ENCODE measurements around the gene LTN1. TPM values are rescaled to one million over a fixed set of nuclear protein-coding genes. Genes with fewer than 3 reads are reported as not detected.

The LTN1 gene
- polyA plus RNA-seq, 3 donors = 6.0 to 14.0 (median 11.7) TPM

DNA sequence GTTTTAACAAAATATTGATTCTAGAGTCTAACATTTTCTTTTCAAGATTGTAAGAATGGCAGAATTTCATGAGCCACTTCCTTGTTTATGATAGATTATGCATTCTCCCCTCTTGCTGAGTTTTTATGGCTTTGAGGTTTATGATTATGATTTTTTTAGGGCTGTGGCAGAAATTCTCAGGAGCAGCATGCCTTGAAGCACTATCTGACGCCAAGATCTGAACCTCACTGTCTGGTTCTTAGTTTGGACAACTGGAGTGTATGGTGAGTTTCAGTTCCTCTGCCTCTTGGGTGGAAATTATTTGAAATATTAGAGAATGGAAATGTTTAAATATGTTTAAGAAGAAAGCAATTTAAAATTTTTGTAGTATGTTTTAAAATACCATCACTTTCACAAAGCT is 42.0 kb upstream of the LTN1 start:
- Histone ChIP-seq H3K4me1 (ENCODE audit: control insufficient read depth in 1 of 2, insufficient read depth in 2 of 2, low read length in 2 of 2) (no peaks in the 10 kb centered on the region), H2AFZ (ENCODE audit: insufficient read depth, low read depth, low read length, poor library complexity, severe bottlenecking) (no peak overlapping the region), H3K4me2 (replicated peaks; ENCODE audit: extremely low read depth, low read length, poor library complexity, severe bottlenecking) (no peak overlapping the region), H3K27ac (ENCODE audit: low read depth in 1 of 2, low read length in 2 of 2) (no peak overlapping the region), H3K9me3 (replicated peaks in 1 of 2; ENCODE audit: control insufficient read depth in 1 of 2, insufficient read depth in 1 of 2, low read length in 2 of 2) (no peaks in the 10 kb centered on the region), H3K4me3 (replicated peaks in 1 of 3; ENCODE audit: low read depth in 2 of 3, low read length in 3 of 3) (no peak overlapping the region), H3K79me2 (ENCODE audit: insufficient read depth, low read length) (peaks cover 23% of the 10 kb centered on the region), H3K36me3 (replicated peaks in 1 of 2; ENCODE audit: control insufficient read depth in 1 of 2, insufficient read depth in 2 of 2, low read length in 2 of 2) (peaks cover 97 to 100% of the 10 kb centered on the region in 2 donors), H3K27me3 (ENCODE audit: control insufficient read depth in 2 of 2, insufficient read depth in 2 of 2, low read length in 2 of 2) (no peaks in the 10 kb centered on the region), H3K9ac (ENCODE audit: insufficient read depth, low read length, poor library complexity, severe bottlenecking) (no peak overlapping the region), H4K20me1 (ENCODE audit: insufficient read depth, low read length) (peaks cover 24% of the 10 kb centered on the region)
- Mint-ChIP-seq H3K27ac (no peak overlapping the region), H3K9me3 (no peaks in the 10 kb centered on the region), H3K4me1 (no peaks in the 10 kb centered on the region), H3K36me3 (peaks cover 78 to 89% of the 10 kb centered on the region in 2 donors), H3K27me3 (ENCODE audit: low read depth in 3 of 3) (no peaks in the 10 kb centered on the region), H3K4me3 (no peak overlapping the region)
- no peak for DNase-seq
- intact Hi-C loops (cut with micrococcal nuclease) = loop anchor here (5.0 kb wide), 2 partner anchors 32 to 33 kb away; no protein-coding TSS in a partner anchor
- WGBS (ENCODE audit: insufficient coverage) = 56% methylated on average over 1 of the region's 1 CpG
- TF ChIP-seq, protein P1, sequence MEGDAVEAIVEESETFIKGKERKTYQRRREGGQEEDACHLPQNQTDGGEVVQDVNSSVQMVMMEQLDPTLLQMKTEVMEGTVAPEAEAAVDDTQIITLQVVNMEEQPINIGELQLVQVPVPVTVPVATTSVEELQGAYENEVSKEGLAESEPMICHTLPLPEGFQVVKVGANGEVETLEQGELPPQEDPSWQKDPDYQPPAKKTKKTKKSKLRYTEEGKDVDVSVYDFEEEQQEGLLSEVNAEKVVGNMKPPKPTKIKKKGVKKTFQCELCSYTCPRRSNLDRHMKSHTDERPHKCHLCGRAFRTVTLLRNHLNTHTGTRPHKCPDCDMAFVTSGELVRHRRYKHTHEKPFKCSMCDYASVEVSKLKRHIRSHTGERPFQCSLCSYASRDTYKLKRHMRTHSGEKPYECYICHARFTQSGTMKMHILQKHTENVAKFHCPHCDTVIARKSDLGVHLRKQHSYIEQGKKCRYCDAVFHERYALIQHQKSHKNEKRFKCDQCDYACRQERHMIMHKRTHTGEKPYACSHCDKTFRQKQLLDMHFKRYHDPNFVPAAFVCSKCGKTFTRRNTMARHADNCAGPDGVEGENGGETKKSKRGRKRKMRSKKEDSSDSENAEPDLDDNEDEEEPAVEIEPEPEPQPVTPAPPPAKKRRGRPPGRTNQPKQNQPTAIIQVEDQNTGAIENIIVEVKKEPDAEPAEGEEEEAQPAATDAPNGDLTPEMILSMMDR (IDR thresholded peaks at IDR 0.05) = no peak

DNA sequence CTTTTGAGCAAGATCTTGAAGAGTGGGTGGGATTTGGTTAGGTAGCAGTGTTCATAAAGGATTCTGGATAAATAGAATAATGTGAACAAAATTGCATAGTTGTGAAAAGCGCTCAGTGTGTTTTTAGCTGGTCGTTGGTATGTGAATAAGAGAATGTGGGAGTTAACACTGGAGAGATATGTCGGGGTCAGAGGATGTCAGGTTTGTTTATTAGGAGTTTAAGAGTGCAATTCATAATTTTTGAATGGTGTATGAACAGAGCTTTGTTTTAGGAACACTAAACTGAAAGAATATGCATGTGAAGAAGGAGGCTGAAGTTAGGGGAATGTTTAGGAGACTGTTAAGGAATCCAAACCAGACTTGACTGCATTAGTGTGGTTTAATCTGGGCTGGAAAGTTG is 41.2 kb upstream of the LTN1 start:
- WGBS (ENCODE audit: insufficient coverage) = 100% methylated on average over 3 of the region's 3 CpGs
- no peak for DNase-seq
- Histone ChIP-seq H2AFZ (ENCODE audit: insufficient read depth, low read depth, low read length, poor library complexity, severe bottlenecking) (no peak overlapping the region), H3K36me3 (replicated peaks in 1 of 2; ENCODE audit: control insufficient read depth in 1 of 2, insufficient read depth in 2 of 2, low read length in 2 of 2) (peaks cover 92 to 100% of the 10 kb centered on the region in 2 donors), H3K79me2 (ENCODE audit: insufficient read depth, low read length) (peaks cover 31% of the 10 kb centered on the region), H3K9ac (ENCODE audit: insufficient read depth, low read length, poor library complexity, severe bottlenecking) (no peak overlapping the region), H3K9me3 (replicated peaks in 1 of 2; ENCODE audit: control insufficient read depth in 1 of 2, insufficient read depth in 1 of 2, low read length in 2 of 2) (no peaks in the 10 kb centered on the region), H3K4me3 (replicated peaks in 1 of 3; ENCODE audit: low read depth in 2 of 3, low read length in 3 of 3) (no peak overlapping the region), H4K20me1 (ENCODE audit: insufficient read depth, low read length) (peaks cover 31% of the 10 kb centered on the region), H3K27ac (ENCODE audit: low read depth in 1 of 2, low read length in 2 of 2) (no peak overlapping the region), H3K27me3 (ENCODE audit: control insufficient read depth in 2 of 2, insufficient read depth in 2 of 2, low read length in 2 of 2) (no peaks in the 10 kb centered on the region), H3K4me1 (ENCODE audit: control insufficient read depth in 1 of 2, insufficient read depth in 2 of 2, low read length in 2 of 2) (no peaks in the 10 kb centered on the region), H3K4me2 (replicated peaks; ENCODE audit: extremely low read depth, low read length, poor library complexity, severe bottlenecking) (no peak overlapping the region)
- H3K36me3 Mint-ChIP-seq = peaks cover 79 to 91% of the 10 kb centered on the region in 2 donors
- H3K4me1 Mint-ChIP-seq = no peaks in the 10 kb centered on the region
- no peak overlapping the region for H3K4me3 Mint-ChIP-seq
- intact Hi-C loops (cut with micrococcal nuclease) = loop anchor here (5.0 kb wide), 1 partner anchor 33 kb away; no protein-coding TSS in a partner anchor
- no peak overlapping the region for H3K27ac Mint-ChIP-seq
- H3K27me3 Mint-ChIP-seq (ENCODE audit: low read depth in 3 of 3) = no peaks in the 10 kb centered on the region
- H3K9me3 Mint-ChIP-seq = no peaks in the 10 kb centered on the region
- TF ChIP-seq, protein P1 (IDR thresholded peaks at IDR 0.05) = no peak
